Small intestine (tissue), 7 donors: ENCODE measurements around the gene DDX54. TPM values are rescaled to one million over a fixed set of nuclear protein-coding genes. Genes with fewer than 3 reads are reported as not detected.

Experiments used
- DNase-seq, 2 donors: peaks; one replicate each; pipeline versions ENCODE4 v3.0.0 to v3.0.0-alpha.2; 2013
- FAIRE-seq: peaks from 2 replicates; lab custom pipeline; 2012; peaks lifted over from hg19 to GRCh38; lab: Jason Lieb, UNC
- H3K27ac ChIP-seq, 3 donors: one replicate each; pipeline ENCODE4 v1.5.1; 2013; ENCODE audit warnings: low read length in 2 of 3, mild to moderate bottlenecking in 2 of 3, control low read depth in 1 of 3, inconsistent platforms in 1 of 3, low read depth in 1 of 3, moderate library complexity in 1 of 3
- H3K27me3 ChIP-seq, 3 donors: one replicate each; pipeline ENCODE4 v1.6.1; 2013; ENCODE audit warnings: low read length in 3 of 3, inconsistent platforms in 1 of 3; ENCODE audit not compliant: control insufficient read depth in 3 of 3, insufficient read depth in 3 of 3
- H3K36me3 ChIP-seq, 3 donors: one replicate each; pipeline ENCODE4 v1.6.1; 2013; ENCODE audit warnings: low read length in 3 of 3, inconsistent platforms in 1 of 3, low read depth in 1 of 3, mild to moderate bottlenecking in 1 of 3, moderate library complexity in 1 of 3; ENCODE audit not compliant: control insufficient read depth in 3 of 3, insufficient read depth in 2 of 3
- H3K4me1 ChIP-seq, 3 donors: one replicate each; pipeline ENCODE4 v1.6.1; 2013; ENCODE audit warnings: low read length in 2 of 3, inconsistent platforms in 1 of 3, low read depth in 1 of 3, mild to moderate bottlenecking in 1 of 3, moderate library complexity in 1 of 3; ENCODE audit not compliant: control insufficient read depth in 3 of 3, insufficient read depth in 2 of 3
- H3K4me3 ChIP-seq, 3 donors: one replicate each; pipeline ENCODE4 v1.5.1; 2013; ENCODE audit warnings: low read length in 3 of 3, control low read depth in 1 of 3, inconsistent platforms in 1 of 3, low read depth in 1 of 3, mild to moderate bottlenecking in 1 of 3, moderate library complexity in 1 of 3
- H3K9me3 ChIP-seq, 2 donors: one replicate each; pipeline ENCODE4 v1.6.1; 2013; ENCODE audit warnings: low read depth in 1 of 2, low read length in 1 of 2; ENCODE audit not compliant: control insufficient read depth in 2 of 2, insufficient read depth in 1 of 2
- WGBS, 3 donors: extraction: QIAGEN DNeasy Blood & Tissue Kit; methylation state at CpG; one replicate each; pipeline ENCODE4 v1.1.7; 2013; 5-methylcytosine and 5-hydroxymethylcytosine counted together
- polyA plus RNA-seq, 4 donors: library from polyadenylated mRNA; stranded (reverse) in 3 of 4; unstranded in 1 of 4; fragments of 200-250 nt in 3 of 4; fragments of 120-200 nt in 1 of 4; gene quantifications; one replicate each; pipeline versions ENCODE4 v1.2.1 to v1.2.3, GENCODE V29; 2013
- donor health status: healthy with polysubstance abuse.
- donor health status: control.
- donor health status: control.
- donor health status: Bipolar disorder and iron deficiency.
- donor health status: healthy.

The DDX54 gene
- polyA plus RNA-seq, 4 donors: 34.9 to 75.6 (median 51.8) TPM

DNA sequence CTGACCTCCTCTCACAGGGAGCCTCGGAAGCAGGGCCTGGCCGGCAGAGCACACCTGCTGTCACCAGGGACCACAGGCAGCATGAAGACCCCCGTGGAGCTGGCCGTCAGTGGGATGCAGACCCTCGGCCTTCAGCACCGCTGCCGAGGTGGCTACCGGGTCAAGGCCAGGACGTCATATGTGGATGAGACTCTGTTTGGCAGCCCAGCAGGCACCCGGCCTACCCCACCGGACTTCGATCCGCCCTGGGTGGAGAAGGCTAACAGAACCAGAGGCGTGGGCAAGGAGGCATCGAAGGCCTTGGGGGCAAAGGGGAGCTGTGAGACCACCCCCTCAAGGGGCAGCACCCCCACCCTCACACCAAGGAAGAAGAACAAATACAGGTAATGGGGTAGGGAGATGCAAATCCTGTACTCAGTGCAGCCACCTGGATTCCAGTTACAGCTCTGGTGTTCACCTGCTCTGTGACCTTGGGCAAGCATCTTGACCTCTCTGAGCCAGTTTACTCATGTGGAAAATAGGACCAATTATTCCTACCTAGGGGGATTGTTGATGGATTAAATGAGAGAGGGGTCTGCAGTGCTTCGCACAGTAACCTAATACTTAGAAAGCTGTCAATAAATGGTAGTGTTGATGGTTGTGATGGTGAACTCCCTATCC lies 1.5 kb upstream of the DDX54 start:
- Histone ChIP-seq H3K36me3 (peaks cover 4 to 31% (median 10%) of the 10 kb centered on the region in 3 donors), H3K27ac (peak overlapping the region in 1 of 3 donors; percentile 52), H3K4me1 (peaks cover 0 to 13% (median 5%) of the 10 kb centered on the region in 3 donors), H3K4me3 (peak overlapping the region in 2 of 3 donors; percentile 88 to 98), H3K9me3 (no peaks in the 10 kb centered on the region), H3K27me3 (no peaks in the 10 kb centered on the region)
- DNase-seq (peak; percentile 33 to 69), FAIRE-seq (no peak)
- WGBS, 3 donors: 20 to 61% (median 27%) methylated on average over 16 of the region's 16 CpGs

DNA sequence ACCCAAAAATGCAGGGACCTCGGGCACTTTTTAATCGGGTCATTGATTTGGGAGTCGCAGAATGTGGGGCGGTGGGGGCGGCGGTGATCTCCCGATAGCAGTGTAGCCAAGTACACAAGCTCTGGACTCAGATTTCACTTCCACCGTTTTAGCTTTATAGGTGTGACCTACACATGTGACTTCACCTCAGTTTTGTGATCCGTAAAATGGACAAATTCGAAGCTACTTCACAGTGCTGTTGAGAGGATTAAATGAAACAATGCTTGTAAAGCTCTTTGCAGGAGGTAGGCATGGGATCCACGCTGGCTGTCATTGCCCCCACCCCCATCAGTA lies 721 bp upstream of the DDX54 start:
- DNase-seq: peak in 1 of 2 donors; percentile 42
- no peak for FAIRE-seq
- peaks cover 0 to 13% (median 5%) of the 10 kb centered on the region in 3 donors for H3K4me1 ChIP-seq
- H3K27ac ChIP-seq: peak overlapping the region; percentile 90 to 99 (median 92)
- H3K4me3 ChIP-seq: peak overlapping the region; percentile 88 to 98 (median 92)
- H3K9me3 ChIP-seq: no peaks in the 10 kb centered on the region
- 3 to 5% (median 3%) methylated on average over 11 of the region's 11 CpGs for WGBS, 3 donors
- H3K36me3 ChIP-seq: peaks cover 2 to 24% (median 4%) of the 10 kb centered on the region in 3 donors
- no peaks in the 10 kb centered on the region for H3K27me3 ChIP-seq

DNA sequence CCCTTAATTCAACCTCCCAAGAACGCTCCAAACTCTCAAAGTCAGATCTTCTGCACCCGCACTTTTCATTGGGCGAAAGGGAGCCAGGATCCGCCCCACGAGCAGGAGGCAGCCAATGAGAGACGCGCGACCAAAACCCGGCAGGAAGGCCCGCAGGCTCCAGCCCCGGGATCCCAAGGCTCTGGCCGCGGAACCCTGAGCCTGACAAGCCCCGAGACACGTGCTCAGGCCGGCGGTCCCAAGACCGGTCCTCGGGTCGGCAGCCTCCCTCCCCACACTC lies 438 bp downstream of the DDX54 start:
- DNase-seq (peak; percentile 93 to 95), FAIRE-seq (no peak)
- peak overlapping the region; percentile 90 to 99 (median 92) for H3K27ac ChIP-seq
- H3K4me1 ChIP-seq: peaks cover 0 to 13% (median 5%) of the 10 kb centered on the region in 3 donors
- peak overlapping the region; percentile 88 to 98 (median 92) for H3K4me3 ChIP-seq
- no peaks in the 10 kb centered on the region for H3K27me3 ChIP-seq
- WGBS, 3 donors: 0 to 1% (median 0%) methylated on average over 20 of the region's 20 CpGs
- peaks cover 3 to 31% (median 10%) of the 10 kb centered on the region in 3 donors for H3K36me3 ChIP-seq
- no peaks in the 10 kb centered on the region for H3K9me3 ChIP-seq

DNA sequence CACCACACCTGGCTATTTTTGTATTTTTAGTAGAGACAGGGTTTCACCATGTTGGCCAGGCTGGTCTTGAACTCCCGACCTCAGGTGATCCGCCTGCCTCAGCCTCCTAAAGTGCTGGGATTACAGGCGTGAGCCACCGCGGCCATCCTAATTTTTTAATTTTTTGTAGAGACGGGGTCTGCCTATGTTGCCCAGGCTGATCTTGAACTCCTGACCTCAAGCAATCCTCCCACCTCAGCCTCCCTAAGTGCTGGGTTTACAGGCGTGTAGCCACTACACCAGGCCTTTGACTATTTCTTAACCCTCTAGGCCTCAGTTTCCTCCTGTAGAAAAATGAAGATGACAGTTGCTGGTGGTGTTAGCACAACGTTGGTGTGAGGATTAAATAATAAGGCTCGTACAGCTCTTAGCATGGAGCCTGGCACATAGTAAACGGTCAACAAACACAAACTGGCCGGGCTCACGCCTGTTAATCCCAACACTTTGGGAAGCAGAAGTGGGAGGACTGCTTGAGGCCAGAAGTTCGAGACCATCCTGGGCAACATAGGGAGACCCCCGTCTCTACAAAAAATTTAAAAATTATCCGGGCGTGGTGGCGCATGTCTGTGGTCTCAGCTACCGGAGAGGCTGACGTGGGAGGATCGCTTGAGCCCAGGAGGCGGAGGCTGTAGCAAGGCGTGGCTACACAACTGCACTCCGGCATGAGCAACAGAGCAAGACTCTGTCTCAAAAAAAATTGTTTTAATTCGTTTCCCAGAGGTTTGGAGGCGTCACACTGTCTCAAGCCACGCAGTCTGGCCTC lies 979 bp downstream of the DDX54 start:
- FAIRE-seq (no peak), DNase-seq (no peak)
- Histone ChIP-seq H3K4me1 (peaks cover 0 to 13% (median 5%) of the 10 kb centered on the region in 3 donors), H3K9me3 (no peaks in the 10 kb centered on the region), H3K27ac (peak overlapping the region; percentile 90 to 99 (median 92)), H3K4me3 (peak overlapping the region; percentile 40 to 98 (median 88)), H3K36me3 (peaks cover 5 to 36% (median 12%) of the 10 kb centered on the region in 3 donors), H3K27me3 (no peaks in the 10 kb centered on the region)
- WGBS, 3 donors: 19 to 25% (median 22%) methylated on average over 26 of the region's 26 CpGs

DNA sequence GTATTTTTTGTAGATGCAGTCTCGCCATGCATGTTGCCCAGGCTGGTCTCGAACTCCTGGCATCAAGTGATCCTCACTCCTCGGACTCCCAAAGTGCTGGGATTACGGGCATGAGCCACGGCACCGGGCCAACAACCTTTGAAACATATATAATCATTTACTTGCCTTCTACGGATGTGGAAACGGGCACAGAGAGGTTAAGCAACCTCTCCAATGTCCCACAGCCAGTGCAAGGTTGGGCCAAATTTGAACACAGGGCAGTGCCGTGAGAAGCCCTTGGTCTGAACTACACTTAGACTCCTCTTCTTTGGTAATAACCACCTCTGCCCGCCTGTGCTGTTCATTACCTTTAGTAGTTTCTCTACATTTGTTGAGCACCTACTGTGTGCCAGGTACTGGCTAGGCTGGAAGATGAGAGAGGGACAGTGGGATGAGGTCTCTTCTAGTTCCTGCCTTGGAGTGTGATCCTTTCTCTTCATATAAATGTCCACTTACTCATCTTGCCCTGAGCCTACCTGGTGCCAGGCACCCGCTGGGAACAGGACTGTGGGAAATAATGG lies 2.2 kb downstream of the DDX54 start:
- WGBS, 3 donors: 79 to 87% (median 82%) methylated on average over 11 of the region's 11 CpGs
- FAIRE-seq: no peak

DNA sequence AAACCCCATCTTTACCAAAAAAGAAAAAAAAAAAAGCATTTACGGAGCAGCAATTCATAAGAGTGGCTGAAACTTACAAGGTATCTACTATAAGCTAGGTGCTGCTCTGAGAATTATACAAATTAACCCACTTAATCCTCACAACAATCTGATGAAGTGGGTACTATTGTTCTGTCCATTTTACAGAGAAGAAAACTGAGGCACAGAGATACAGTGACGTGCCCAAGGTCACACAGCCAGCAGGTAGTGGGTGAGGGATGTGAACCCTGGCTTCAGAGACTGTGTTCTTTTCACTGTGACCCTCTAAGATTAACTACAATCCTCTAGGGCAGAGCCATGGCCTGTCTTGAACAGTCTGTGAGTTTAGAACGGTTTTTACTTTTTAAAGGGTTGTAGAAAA lies 3.3 kb downstream of the DDX54 start:
- no peaks in the 10 kb centered on the region for H3K27me3 ChIP-seq
- no peak for FAIRE-seq
- H3K4me3 ChIP-seq: no peak overlapping the region
- H3K27ac ChIP-seq: no peak overlapping the region
- 91 to 92% (median 91%) methylated on average over 3 of the region's 3 CpGs for WGBS, 3 donors
- H3K36me3 ChIP-seq: peaks cover 18 to 51% (median 27%) of the 10 kb centered on the region in 3 donors
- peaks cover 0 to 10% (median 5%) of the 10 kb centered on the region in 3 donors for H3K4me1 ChIP-seq
- H3K9me3 ChIP-seq: peaks cover 0 to 3% of the 10 kb centered on the region in 2 donors
- DNase-seq: no peak

More for the DNA sequence above, 2.2 kb downstream of the DDX54 start:
- no peaks in the 10 kb centered on the region for H3K9me3 ChIP-seq
- H3K4me1 ChIP-seq: peaks cover 0 to 13% (median 5%) of the 10 kb centered on the region in 3 donors
- H3K4me3 ChIP-seq: no peak overlapping the region
- H3K27ac ChIP-seq: no peak overlapping the region
- H3K36me3 ChIP-seq: peaks cover 10 to 46% (median 21%) of the 10 kb centered on the region in 3 donors
- no peaks in the 10 kb centered on the region for H3K27me3 ChIP-seq
- DNase-seq: no peak

DNA sequence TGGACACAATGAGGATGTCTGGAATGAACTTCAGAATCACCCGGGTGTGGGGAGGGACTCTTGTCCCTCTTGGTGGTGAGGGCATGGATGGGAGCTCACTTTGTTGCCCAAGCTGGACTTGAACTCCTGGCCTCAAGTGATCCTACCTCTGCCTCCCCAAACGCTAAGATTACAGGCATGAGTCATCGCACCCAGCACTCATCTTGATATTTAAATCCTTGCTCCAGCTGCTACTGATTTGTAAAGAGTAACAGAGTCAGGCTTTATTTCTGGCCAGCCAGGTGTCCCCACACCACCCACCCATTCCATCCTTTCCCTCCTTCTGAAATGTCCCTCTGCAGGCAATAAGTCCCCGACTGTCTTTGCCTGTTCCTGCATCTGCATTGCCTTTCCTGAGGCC lies 4.9 kb downstream of the DDX54 start:
- H3K27ac ChIP-seq: no peak overlapping the region
- H3K4me1 ChIP-seq: peaks cover 0 to 5% (median 0%) of the 10 kb centered on the region in 3 donors
- H3K27me3 ChIP-seq: no peaks in the 10 kb centered on the region
- H3K9me3 ChIP-seq: peaks cover 0 to 3% of the 10 kb centered on the region in 2 donors
- no peak overlapping the region for H3K4me3 ChIP-seq
- WGBS, 3 donors: 50 to 80% (median 64%) methylated on average over 4 of the region's 4 CpGs
- FAIRE-seq: no peak
- peaks cover 25 to 57% (median 28%) of the 10 kb centered on the region in 3 donors for H3K36me3 ChIP-seq
- no peak for DNase-seq

DNA sequence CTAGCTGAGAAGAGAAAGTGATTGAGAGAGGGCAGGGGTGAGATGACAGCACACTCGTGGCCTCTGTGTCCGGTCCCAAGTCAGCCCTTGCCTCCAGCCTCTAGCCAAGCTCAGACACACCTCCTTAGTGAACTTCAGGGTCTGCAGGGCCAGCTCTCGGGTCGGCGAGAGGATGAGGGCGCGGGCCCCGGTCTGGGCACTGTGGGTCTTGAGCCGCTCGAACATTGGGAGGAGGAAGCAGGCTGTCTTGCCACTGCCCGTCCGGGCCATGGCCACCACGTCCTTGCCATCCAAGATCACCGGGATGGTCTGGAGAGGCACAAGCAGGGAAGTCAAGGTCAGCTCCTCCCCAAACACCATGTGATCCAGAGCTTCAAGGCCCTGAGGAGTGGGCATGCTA lies 6.3 kb downstream of the DDX54 start:
- peaks cover 25 to 70% (median 28%) of the 10 kb centered on the region in 3 donors for H3K36me3 ChIP-seq
- DNase-seq (no peak), FAIRE-seq (no peak)
- 95 to 97% (median 96%) methylated on average over 14 of the region's 14 CpGs for WGBS, 3 donors
- H3K9me3 ChIP-seq: peaks cover 0 to 3% of the 10 kb centered on the region in 2 donors
- H3K4me1 ChIP-seq: peaks cover 0 to 5% (median 0%) of the 10 kb centered on the region in 3 donors
- H3K27ac ChIP-seq: no peak overlapping the region
- H3K4me3 ChIP-seq: no peak overlapping the region
- H3K27me3 ChIP-seq: no peaks in the 10 kb centered on the region
